Activated CD4-positive, alpha-beta T cell treated with anti-CD3 and anti-CD28 coated beads, Interleukin-2, amount 50 U/mL, for 4 hours (primary cell): ENCODE results near the gene FAM177B.
"Not testable (repeated sequence)": the region's sequence is repeated elsewhere in the genome, so short reads cannot be mapped to it uniquely, and the experiment has no call there.

Experiments used
- DNase-seq, 2 experiments: peaks; one replicate each; pipeline ENCODE4 v3.0.0-alpha.2; 2020

The FAM177B gene

DNA sequence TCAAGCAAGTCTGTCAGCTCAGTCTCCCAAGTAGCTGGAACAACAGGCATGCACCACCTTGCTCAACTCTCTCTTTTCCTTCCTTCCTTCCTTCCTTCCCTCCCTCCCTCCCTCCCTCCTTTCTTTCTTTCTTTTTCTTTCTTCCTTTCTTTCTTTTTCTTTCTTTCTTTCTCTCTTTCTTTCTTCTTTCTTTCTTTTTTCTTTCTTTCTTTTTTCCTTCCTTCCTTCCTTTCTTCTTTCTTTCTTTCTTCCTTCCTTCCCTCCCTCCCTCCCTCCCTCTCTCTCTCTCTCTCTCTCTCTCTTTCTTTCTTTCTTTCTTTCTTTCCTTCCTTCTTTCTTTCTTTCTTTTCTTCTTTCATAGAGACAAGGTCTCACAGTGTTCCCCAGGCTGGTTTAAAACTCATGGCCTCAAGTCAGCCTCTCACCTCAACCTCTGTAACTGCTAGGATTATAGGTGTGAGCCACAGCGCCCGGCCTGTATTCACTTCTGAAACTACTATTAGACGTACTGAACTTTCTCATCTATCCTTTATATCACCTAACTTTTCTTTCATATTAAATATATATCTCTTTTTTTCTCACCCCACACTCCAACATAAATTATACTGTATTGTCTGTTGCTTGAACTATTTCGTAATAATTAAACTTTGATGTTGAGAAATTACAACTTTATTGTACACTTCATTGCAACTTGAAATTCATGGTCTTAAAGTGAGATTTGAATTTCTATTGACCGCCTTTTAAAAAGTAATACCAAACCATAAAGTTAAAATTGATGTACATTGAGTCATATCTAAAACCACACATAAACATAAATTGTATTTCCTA is 4.8 kb downstream of the FAM177B start:
- DNase-seq: not testable (repeated sequence)

DNA sequence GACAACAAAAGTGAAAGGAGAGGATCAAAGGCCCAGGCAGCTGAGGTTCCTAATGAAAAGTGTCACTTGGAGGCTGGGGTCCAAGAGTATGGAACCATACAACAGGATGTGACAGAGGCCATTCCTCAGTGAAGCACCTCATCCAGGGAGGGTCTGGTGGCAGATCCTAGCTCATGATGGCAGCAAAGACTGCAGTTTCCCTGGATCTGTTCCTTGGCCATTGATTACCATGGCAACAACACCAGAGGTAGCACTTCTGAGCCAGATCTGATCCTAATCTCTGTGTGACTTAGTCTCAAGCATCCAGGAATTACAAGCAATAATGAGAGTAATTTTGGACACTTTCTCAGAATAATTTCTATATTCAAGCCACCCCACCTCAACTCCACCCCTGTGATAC is 12.9 kb downstream of the FAM177B start:
- DNase-seq: no peak

DNA sequence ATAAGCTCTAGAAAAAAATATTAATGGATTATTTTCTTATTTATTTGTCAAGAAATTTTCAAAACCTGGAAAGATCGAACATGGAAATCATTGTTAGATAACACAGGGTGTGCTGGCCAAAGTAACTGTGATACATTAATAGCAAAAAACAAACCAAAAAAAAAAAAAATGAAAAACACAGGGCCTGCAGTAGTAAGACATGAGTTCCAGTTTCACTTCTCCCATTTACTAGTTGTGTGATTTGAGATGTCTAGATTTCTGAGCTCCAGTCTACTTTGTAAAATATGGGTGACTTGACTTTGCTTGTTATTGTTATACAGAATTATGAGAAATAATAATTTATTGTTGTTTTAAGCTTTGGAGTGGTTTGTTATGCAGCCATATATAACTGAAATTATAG is 13.6 kb downstream of the FAM177B start:
- no peak for DNase-seq

DNA sequence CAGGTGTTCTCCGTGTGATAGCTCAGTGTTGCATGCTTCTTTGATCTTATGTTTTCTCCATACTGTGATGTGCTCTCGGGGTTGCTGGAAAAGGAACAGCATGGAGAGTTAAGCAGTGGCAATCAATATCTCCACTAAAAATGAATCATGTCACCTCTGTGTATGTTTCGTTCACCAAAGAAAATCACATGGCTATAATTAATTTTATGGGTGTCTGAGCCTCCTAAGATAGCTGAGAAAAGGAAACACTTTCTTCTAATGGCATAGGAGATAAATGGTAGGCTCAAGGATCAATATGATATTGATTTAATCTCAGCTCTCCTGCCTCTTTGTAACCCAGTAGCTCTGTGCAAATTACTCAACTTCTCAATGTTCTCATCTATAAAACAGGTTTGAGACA is 14.3 kb downstream of the FAM177B start:
- no peak for DNase-seq

DNA sequence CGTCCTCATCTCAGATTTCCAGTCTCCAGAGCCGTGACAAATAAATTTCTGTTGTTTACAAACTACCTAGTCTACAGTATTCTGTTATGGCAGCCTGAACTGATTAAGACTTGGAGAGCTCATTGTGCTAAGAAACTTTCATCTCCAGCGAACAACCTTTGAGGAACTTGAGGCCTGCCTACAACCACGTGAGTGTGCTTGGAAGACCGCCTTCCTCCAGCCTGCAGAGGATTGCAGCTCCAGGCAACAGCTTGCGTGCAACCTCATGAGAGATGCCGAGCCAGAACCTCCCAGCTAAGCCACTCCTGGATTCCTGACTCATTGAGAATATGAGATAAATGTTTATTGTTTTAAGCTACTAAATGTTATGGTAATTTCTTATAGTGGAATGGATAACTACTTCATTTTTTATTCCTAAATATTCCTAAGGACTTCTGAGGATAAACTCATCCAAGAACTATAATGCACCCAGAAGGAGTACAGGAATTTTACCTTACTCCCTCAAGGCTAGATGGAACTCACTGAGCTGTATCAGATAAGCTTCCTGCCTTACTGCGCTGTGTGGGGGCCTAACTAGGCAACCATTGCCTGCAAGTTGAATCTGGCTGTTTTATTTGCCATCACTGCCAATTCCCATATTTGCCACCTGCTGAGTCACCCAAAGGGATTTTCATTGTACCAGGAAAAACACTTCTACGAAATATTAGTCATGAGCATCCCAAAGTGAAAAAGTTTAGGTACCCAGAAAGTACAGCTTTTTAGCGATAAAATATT is 17.6 kb downstream of the FAM177B start:
- DNase-seq: no peak

DNA sequence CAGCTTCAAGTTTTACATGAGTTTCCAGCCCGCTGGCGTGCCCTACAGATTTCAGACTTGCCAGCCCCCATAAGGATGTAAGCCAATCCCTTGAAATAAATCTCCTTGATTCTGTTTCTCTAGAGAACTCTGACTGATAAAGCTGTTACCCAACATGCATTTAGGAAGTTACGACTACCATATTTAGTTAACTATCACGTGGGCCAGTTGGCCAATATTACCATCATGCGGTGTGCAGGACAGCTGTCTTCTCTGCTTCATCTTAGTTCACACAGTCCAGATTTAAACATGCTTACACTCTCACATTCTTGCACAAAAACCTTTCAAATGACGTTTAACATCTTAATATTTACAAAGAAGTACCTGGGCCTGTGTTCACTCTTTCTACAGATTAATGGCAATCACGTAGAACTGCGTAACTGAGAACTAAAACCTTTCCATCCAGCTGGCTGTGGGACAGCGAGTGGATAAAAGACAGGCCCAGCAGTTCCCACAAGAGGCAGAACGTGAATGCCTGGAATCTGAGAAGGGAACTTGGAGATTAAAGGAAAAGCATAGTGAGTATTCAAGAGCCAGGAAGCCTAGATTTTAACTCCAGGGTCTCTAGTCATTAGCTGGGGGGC is 20.8 kb downstream of the FAM177B start:
- no peak for DNase-seq

DNA sequence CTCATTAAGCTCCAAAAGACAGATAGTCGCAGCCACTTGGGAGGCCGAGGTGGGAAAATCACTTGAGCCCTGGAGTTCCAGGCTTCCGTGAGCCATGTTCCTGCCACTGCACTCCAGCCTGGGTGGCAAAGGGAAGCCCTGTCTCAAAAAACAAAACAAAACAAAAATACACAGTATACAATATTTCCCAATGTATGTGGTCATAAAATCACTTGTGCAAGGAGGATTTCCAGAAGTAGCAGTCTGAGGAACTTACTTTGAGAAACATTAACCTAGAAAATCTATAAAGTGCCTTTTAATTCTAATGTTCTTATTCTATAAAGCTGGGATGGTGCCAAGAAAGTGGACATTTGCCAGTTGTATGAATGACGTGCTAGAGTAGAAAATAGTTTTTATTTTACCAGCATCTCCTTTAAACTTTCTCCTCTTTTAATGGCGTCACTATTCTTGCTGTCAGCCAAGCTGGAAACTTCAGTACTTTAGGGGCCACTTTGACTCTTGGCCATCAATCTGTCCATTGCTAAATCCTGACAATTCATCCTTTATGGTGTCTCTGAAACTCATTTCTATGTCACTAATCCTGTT is 22.5 kb downstream of the FAM177B start:
- DNase-seq: no peak

DNA sequence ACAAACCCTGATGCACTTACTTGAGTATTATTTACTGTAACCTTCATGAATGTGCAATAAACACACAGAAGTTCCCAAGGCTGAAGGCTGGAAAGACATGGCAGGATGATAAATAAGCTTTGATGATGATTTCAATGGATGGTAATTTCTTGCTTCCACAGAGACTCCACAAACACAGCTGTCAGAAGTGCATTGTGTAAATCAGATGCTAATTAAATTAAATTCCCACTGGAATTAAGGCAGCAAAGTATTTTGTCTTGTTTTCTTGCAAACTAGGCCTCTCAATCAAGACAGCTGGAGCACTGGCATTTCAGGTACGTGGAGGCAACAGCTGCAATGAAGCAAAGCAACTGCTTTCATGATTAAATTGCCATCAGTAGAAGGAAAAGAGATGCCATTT is 24.1 kb downstream of the FAM177B start:
- no peak for DNase-seq

DNA sequence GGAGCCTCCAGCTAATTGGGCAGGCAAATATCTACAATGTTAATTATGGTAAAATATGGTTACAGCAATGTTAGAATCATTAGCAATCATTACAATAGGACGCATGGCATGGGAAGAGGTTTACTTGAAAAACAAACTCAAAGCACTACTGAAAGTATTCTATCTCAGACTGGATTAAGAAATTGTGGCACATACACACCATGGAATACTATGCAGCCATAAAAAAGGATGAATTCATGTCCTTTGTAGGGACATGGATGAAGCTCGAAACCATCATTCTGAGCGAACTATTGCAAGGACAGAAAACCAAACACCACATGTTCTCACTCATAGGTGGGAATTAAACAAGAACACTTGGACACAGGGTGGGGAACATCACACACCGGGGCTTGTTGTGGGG is 25.2 kb downstream of the FAM177B start:
- not testable (repeated sequence) for DNase-seq

DNA sequence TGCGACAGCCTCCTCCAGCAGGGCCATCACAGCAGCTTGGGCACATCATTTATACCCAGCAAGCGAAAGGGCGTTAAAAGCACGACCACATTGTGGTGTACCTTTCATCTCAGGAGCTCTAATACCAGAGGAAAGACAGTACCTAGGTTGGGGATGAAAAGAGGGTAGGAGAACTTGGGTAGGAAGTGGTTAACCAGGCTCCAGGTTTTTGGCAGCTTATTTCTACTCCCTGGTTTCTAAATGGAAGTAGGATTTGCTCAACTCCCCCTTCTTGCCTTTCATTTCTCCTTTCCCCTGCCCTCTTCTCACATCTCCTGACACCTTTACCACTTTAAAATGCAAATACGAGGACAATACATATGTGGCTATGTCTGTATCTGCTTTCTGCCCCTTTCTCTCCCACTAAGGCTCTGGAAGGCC is 30.2 kb downstream of the FAM177B start:
- DNase-seq: no peak

DNA sequence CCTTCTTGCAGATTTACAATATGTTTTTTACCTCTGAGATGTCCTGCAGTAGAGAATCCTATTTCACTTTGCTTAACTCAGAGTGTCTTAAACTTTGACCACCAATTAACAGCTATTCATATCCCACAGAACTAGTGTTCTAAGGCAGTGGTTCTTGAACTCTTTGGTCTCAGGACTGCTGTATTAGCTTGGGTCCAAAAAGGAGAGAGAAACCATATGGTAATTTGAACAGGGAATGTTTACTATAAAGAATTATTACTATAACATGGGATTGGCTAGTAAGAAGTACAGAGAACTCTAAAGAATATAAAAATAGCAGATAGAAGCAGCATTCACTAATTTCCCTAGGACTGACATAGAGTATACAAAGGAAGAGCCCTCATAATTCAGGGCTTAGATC is 31.6 kb downstream of the FAM177B start:
- DNase-seq: no peak

DNA sequence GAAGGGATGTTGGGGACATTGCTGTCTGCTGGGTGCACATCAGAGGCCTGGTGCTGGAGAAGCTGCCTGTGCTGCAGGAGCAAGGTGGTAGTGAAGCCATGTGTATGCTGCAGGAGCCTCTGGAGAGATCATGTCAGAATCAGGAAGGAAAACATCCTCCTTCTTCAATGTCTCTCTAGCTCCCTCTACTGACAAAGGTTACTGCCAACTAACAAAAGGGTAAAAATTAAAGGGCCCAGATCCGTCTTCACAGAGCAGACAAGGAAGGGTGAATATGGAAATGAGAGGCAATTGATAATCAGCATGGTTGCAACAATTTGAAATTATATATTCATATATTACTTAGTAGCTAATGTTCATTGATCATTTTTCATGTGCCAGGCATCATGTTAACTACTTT is 32.2 kb downstream of the FAM177B start:
- no peak for DNase-seq

DNA sequence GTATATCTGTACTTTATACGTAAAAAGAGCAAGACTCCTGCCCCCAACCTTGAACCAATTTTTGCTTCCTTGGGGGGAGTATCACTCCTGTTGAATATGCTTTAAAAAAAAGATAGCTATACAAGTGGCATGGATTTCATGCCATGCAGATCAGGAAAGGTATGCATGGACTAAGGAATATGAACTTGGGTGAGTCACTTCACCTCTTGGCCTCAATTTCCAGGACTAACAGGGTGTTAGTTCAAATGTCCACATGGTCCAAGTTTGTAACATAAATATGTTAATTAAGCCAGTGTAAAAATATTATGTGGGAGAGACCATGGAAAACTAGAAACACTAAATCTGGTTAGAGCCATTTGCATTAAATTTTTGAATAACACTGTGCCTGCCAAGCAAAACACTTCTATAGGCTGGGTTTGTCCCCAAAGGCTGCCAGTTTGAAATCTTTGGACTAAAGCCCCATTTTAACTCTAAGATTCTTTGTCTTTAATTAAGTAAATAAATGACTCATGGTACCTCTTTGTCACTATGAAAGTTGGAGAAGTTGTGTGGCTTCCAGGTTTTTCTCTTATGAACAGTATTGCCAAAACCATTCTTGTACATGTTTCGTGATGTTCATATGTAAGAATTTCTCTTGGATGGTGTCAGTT is 33.1 kb downstream of the FAM177B start:
- DNase-seq: no peak

DNA sequence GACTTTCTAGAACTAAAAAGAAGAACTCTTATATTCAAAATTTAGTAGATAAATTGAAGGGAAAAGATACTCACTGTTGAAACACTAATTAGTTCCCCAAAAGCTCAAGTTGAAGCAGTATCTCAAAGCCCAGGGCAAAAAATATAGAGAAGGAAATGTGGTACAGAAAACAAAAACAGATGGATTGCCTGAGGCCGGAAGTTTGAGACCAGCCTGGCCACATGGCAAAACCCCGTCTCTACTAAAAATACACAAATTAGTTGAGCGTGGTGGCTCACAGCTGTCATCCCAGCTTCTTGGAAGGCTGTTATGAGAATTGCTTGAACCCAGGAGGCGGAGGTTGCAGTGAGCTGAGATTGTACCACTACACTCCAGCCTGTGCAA is 36.0 kb downstream of the FAM177B start:
- no peak for DNase-seq

DNA sequence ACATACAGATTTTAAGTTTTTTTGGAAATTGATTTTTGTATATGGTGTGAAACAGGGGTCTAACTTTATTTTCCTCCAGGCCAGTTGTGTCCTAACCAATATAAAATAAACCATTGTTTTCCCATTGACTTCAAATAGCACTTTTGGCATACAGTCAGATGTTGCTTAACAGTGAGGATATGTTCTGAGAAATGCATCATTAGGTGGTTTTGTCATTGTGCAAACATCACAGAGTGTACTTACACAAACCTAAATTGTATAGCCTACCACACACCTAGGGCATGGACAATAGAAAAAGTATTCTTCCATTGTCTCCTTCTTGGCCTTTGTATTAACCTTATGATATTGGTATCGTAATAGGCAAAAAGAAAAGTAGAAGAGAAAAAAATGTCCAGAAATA is 40.5 kb downstream of the FAM177B start:
- no peak for DNase-seq

DNA sequence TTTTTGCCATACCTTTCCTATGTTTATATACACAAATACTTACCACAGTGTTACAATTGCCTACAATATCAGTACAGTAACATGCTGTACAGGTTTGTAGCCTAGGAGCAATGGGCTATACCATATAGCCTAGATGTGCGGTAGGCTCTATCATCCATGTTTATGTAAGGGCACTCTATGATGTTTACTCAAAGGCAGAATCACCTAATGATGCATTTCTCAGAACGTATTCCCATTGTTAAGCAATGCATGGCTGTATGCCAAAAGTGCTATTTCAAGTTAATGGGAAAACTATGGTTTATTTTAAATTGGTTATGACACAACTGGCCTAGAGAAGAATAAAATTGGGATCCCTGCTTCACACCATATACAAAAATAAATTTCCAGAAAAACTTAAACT is 41.0 kb downstream of the FAM177B start:
- no peak for DNase-seq

DNA sequence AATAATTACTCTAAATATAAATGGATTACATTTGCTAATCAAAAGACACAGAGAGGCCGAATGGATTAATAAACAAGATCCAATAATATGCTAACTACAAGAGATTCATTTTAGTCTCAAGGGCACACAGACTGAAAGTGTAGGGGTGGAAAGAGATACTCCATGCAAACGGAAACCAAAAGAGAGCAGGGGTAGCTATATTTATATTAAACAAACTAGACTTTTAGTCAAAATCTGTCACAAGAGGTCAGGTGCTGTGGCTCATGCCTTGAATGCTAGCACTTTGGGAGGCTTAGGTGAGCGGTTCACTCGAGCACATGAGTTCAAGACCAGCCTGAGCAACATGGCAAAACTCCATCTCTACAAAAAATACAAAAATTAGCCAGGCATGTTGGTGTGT is 44.2 kb downstream of the FAM177B start:
- DNase-seq: no peak

DNA sequence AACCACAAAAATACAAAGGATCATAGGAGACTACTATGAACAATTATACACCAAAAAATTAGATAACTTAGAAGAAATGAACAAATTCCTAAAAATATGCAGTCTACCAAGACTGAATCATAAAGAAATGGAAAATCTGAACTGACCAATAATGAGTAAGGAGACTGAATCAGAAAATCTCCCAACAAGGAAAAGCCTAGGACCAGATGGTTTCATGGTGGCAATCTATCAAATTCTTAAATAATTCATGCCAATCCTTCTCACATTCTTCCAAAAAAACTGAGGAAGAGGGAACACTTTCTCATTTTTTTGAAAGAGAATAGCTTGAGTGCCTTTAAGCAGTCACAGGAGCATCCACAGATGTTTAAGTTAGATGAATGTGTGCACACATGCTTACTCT is 46.0 kb downstream of the FAM177B start:
- DNase-seq: no peak

DNA sequence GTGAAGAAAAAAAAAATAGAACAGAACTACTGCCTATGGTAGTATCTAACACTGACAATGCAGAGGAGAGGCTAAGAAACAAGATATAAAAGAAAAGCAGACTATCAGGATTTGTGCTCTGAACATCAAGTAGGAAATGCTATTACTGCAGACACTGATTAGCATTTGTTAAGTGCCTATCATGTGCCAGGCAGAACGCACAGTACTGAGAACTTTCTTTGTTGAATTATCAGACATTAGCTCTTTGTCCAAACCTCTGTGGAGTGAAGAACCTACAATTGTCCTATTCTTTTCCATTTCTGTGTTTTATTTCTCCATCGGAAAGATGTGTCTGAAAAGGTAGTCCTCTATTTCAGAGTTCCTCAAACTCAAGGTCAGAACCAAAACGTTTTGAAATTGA is 47.4 kb downstream of the FAM177B start:
- no peak for DNase-seq

DNA sequence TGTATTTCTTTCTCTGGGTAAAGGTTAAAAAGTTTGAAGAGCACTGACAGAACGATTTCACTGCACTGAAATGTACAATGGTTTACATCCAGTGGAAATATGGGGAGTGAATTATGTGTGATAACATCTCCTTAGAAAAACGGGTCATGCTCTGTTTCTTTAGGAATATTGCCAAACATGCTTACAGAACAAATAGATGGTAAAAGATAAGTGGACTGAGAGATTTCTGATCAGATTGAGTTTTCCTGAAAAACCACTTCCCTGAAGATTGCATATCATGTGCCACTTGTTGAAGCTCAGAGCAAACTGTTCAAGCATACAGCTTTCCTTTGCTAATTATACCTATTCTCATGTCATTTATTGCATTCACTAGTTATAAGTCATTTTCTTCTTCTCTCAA is 47.9 kb downstream of the FAM177B start:
- no peak for DNase-seq

DNA sequence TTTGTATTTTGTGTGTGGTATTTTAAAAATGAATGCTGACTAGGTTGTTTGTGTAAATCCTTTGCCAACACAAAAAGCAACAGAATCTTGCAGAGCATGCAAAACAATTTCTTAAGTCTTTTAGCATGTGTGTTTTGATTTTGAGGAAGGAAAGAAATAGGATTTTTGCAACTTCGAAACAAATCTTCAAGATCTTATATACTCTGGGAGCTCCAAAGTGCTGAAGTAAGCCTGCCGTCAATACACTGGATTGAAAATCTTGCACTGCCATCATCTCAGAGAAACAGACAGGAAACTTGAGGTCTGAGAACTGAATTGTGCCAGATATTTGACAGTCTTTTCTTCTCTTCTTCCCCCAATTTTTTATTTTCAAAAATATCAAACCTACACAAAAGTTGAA is 48.5 kb downstream of the FAM177B start:
- DNase-seq: no peak

DNA sequence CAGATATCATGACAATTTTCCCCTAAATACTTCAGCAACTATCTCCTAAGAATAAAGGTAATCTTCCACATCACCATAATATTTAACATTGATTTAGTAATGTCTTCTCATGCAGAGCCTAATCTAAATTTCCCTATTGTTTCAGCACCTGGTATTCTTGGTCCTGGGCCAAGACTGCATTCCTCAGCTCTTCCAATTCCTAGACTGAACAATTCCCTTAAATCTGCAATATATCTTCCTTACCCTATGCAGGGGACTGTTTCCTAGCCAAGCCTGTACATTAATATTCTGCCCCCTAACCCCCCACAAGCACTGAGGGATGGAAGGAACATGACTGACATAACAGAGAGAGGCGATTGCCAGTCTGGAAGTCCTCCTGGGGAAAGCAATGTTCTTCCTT is 49.1 kb downstream of the FAM177B start:
- no peak for DNase-seq

DNA sequence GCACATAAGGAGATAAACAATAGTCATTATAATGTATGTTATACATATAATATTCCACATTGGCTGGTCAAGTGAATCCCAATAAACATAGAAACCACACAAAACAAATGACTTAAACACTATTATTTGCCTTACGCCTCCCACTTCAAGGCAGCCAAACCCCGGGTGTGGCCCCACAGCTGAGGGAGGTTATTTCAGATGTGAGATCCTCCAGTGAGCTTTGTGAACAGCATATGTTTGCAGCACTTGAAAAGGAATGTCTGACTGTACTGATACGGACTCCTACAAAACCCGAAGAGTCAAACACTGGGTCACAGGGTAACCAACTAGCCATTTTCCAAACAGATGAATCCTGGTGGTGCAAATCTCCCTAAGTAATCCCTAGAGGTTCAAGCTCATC is 50.7 kb downstream of the FAM177B start:
- DNase-seq: no peak
